Prostate gland (tissue), 2 donors: Measurements from ENCODE around the gene TRPC3.

Source experiments
- POLR2A ChIP-seq: fragments of 450-650 bp; IDR thresholded peaks from one replicate; pipeline ENCODE4 v1.6.1; 2016; ENCODE audit warnings: antibody characterized with exemption, mild to moderate bottlenecking
- POLR2AphosphoS5 ChIP-seq: sonication (generic); formaldehyde crosslinking; IDR thresholded peaks from one replicate; pipeline ENCODE4 v1.6.1; 2017; ENCODE audit warnings: antibody characterized with exemption
- TF ChIP-seq, protein P1 (sequence below), 4 experiments: fragments of 200-600 bp in 2 of 4; fragments of 450-650 bp in 2 of 4; sonication (generic) in 2 of 4; IDR thresholded peaks; 1 replicate in 3 of 4; 2 replicates in 1 of 4; pipeline ENCODE4 v1.5.1; 2016 to 2019; ENCODE audit warnings: antibody characterized with exemption in 4 of 4, mild to moderate bottlenecking in 2 of 4, moderate library complexity in 2 of 4

DNA sequence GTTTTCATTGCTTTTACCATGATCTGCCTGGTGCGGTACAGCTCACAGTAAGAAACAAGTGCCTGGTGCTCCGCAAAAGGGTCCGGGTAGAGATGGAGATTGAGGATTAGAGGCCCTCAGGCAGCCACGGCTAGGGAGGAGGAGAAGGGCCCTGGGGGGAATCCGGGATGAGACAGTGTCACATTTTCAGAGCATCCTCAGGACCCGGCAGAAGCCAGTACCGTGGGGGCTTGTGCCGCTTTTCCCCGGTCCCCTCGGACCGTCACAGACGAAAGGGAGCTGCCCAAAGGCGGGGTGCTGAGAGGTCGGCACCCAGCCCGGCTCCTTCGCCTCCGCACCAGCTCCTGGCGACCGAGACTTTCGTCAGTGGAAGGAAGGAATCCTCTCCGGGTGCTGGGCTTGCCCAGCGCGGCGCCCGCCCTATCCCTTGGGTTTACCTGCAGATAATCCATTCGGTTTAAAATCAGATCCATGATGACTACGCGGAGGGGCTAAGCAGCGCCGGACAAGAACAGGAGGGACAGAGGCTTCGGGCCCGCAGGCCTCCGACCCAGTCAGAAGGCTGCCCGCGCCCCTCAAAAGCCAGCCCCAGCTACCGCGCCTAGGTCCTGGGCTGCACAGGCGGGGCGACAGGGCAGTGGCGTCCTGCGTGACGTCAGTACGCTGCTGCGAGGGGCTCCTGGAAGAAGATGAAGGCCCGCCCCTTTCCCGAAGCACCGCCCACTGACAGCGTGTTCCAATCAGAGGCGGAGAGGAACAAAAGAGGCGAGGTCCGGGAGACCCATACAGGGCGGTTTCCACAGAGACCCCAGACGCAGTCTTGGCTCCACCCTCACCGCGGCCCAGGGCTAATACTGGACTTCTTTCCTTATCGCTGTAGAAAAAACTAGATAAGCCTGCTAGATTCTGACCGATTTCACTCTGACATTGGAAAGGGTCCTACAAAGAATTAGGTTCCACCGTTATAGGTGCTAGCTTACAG lies 81.7 kb downstream of the TRPC3 start, which contains the start of gene BBS7:
- TF ChIP-seq, protein P1, sequence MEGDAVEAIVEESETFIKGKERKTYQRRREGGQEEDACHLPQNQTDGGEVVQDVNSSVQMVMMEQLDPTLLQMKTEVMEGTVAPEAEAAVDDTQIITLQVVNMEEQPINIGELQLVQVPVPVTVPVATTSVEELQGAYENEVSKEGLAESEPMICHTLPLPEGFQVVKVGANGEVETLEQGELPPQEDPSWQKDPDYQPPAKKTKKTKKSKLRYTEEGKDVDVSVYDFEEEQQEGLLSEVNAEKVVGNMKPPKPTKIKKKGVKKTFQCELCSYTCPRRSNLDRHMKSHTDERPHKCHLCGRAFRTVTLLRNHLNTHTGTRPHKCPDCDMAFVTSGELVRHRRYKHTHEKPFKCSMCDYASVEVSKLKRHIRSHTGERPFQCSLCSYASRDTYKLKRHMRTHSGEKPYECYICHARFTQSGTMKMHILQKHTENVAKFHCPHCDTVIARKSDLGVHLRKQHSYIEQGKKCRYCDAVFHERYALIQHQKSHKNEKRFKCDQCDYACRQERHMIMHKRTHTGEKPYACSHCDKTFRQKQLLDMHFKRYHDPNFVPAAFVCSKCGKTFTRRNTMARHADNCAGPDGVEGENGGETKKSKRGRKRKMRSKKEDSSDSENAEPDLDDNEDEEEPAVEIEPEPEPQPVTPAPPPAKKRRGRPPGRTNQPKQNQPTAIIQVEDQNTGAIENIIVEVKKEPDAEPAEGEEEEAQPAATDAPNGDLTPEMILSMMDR (IDR thresholded peaks at IDR 0.05) = no peak
- peak; percentile 86 for TF ChIP-seq POLR2A
- peak; percentile 90 for TF ChIP-seq POLR2AphosphoS5
